Measurements from ENCODE around the gene HSPA6.
"Not testable (repeated sequence)": the region's sequence is repeated elsewhere in the genome, so short reads cannot be mapped to it uniquely, and the experiment has no call there.

Gene HSPA6

GRCh38 chr1:161523817-161524741 lies at the start of gene HSPA6:
Gene HSPA6, plus strand, starts transcription at chr1:161524540. Its CDS starts 119 bp downstream, at chr1:161524659.
- not testable (repeated sequence) for DNase-seq

- not testable (repeated sequence) for DNase-seq
Observed at GRCh38 chr1:161477711-161478110, 46.6 kb upstream of the HSPA6 start.

GRCh38 chr1:161478985-161479384 lies 45.4 kb upstream of the HSPA6 start:
- DNase-seq, result no peak

- DNase-seq, result no peak
Observed at GRCh38 chr1:161480381-161481035, 43.8 kb upstream of the HSPA6 start.

GRCh38 chr1:161481624-161482392 lies 42.5 kb upstream of the HSPA6 start:
- no peak for DNase-seq

GRCh38 chr1:161482610-161483009 lies 41.7 kb upstream of the HSPA6 start:
- no peak for DNase-seq

- no peak for DNase-seq
Observed at GRCh38 chr1:161483361-161483760, 41.0 kb upstream of the HSPA6 start.

- DNase-seq, result no peak
Observed at GRCh38 chr1:161484613-161485012, 39.7 kb upstream of the HSPA6 start.

- DNase-seq, result no peak
Observed at GRCh38 chr1:161486806-161487741, 37.3 kb upstream of the HSPA6 start.

GRCh38 chr1:161491472-161491871 lies 32.9 kb upstream of the HSPA6 start:
- DNase-seq, result no peak

- no peak for DNase-seq
Observed at GRCh38 chr1:161492827-161493226, 31.5 kb upstream of the HSPA6 start.

GRCh38 chr1:161494091-161494735 lies 30.1 kb upstream of the HSPA6 start:
- no peak for DNase-seq

- no peak for DNase-seq
Observed at GRCh38 chr1:161495490-161495889, 28.9 kb upstream of the HSPA6 start.

- no peak for DNase-seq
Observed at GRCh38 chr1:161497961-161498360, 26.4 kb upstream of the HSPA6 start.

GRCh38 chr1:161498646-161499045 lies 25.7 kb upstream of the HSPA6 start:
- no peak for DNase-seq

- no peak for DNase-seq
Observed at GRCh38 chr1:161499099-161500039, 25.0 kb upstream of the HSPA6 start.

GRCh38 chr1:161501234-161501633 lies 23.1 kb upstream of the HSPA6 start:
- DNase-seq, result no peak

GRCh38 chr1:161502181-161502580 lies 22.2 kb upstream of the HSPA6 start:
- DNase-seq, result no peak

- no peak for DNase-seq
Observed at GRCh38 chr1:161502641-161503393, 21.5 kb upstream of the HSPA6 start.

GRCh38 chr1:161503394-161503748 lies 21.0 kb upstream of the HSPA6 start:
- DNase-seq, result no peak

Data from NCI-H1436 treated with DMSO at 0.1 percent for 48 hours (cell line).